Measurements from ENCODE around the gene KHDC1L.
"Not testable (repeated sequence)": the region's sequence is repeated elsewhere in the genome, so short reads cannot be mapped to it uniquely, and the experiment has no call there.

Gene KHDC1L

DNA sequence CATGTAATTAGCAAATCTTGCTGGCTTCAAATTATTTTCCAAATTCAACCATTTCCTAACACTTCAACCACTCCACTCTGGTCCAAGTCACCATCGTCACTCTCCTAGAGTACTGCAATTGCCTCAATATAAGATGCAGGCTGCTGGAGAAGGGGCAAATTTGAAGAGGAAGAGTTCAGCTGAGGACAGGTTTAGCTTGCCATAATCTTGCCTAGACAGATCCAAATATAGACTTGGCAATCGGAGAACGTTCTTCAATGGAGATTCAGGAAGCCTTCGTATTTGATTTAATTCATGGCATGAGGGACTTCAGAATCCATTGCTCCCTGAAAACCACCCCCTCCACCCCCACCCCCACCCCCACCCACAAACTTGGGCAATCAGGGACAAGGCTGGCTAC is 15.4 kb upstream of the KHDC1L start:
- no peaks in the 10 kb centered on the region for H3K27me3 ChIP-seq (ENCODE audit: low read length)
- H3K36me3 ChIP-seq (ENCODE audit: low read length), result no peaks in the 10 kb centered on the region
- TF ChIP-seq EZH2phosphoT487 (conservative IDR thresholded peaks at IDR 0.05; ENCODE audit: low read length), result no peak
- TF ChIP-seq, protein P1, sequence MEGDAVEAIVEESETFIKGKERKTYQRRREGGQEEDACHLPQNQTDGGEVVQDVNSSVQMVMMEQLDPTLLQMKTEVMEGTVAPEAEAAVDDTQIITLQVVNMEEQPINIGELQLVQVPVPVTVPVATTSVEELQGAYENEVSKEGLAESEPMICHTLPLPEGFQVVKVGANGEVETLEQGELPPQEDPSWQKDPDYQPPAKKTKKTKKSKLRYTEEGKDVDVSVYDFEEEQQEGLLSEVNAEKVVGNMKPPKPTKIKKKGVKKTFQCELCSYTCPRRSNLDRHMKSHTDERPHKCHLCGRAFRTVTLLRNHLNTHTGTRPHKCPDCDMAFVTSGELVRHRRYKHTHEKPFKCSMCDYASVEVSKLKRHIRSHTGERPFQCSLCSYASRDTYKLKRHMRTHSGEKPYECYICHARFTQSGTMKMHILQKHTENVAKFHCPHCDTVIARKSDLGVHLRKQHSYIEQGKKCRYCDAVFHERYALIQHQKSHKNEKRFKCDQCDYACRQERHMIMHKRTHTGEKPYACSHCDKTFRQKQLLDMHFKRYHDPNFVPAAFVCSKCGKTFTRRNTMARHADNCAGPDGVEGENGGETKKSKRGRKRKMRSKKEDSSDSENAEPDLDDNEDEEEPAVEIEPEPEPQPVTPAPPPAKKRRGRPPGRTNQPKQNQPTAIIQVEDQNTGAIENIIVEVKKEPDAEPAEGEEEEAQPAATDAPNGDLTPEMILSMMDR (IDR thresholded peaks at IDR 0.05; ENCODE audit: insufficient read depth, low read length, poor library complexity, severe bottlenecking), result no peak
- no peak overlapping the region for H3K4me2 ChIP-seq (ENCODE audit: low read depth, low read length, poor library complexity, severe bottlenecking)
- H3K27ac ChIP-seq (ENCODE audit: low read depth, low read length), result no peak overlapping the region
- no peaks in the 10 kb centered on the region for H3K9me2 ChIP-seq (replicated peaks; ENCODE audit: insufficient read depth, low read length)
- no peaks in the 10 kb centered on the region for H3K9me3 ChIP-seq (ENCODE audit: insufficient read depth, low read length)
- no peaks in the 10 kb centered on the region for H3K79me2 ChIP-seq (ENCODE audit: insufficient read depth, low read length)
- no peaks in the 10 kb centered on the region for H4K20me1 ChIP-seq (ENCODE audit: low read depth, low read length)
- no peaks in the 10 kb centered on the region for H3F3A ChIP-seq (ENCODE audit: insufficient read depth)
- H2AFZ ChIP-seq (ENCODE audit: low read depth, low read length, severe bottlenecking), result no peak overlapping the region
- no peak overlapping the region for H3K4me3 ChIP-seq (ENCODE audit: insufficient read depth, low read length, poor library complexity, severe bottlenecking)
- H3K9ac ChIP-seq (ENCODE audit: low read length), result no peak overlapping the region

DNA sequence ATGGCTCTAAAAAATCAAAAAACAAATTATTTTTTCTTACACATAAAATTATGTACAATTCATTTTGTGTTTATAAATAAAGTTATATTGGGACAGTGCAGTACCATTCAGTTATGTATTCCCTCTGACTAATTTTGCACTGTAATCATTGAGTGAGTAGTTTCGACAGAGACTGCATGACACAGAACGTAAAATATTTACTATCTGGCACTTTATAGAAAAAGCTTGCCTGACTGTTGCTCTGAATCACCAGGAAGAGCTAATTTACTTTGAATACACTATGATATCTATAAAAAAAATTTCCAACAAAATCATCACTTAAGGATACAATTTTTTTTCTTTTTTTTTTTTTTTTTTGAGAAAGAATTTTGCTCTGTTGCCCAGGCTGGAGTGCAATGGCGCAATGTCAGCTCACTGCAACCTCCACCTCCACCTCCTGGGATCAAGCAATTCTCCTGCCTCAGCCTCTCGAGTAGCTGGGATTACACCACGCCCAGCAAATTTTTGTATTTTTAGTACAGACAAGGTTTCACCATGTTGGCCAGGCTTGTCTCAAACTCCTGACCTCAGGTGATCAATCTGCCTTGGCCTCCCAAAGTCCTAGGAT is 11.0 kb upstream of the KHDC1L start:
- Histone ChIP-seq H3K9me2 (replicated peaks; ENCODE audit: insufficient read depth, low read length) (no peaks in the 10 kb centered on the region), H3K27ac (ENCODE audit: low read depth, low read length) (no peak overlapping the region), H2AFZ (ENCODE audit: low read depth, low read length, severe bottlenecking) (no peak overlapping the region), H3K4me3 (ENCODE audit: insufficient read depth, low read length, poor library complexity, severe bottlenecking) (no peak overlapping the region), H3K4me2 (ENCODE audit: low read depth, low read length, poor library complexity, severe bottlenecking) (no peak overlapping the region), H3K9ac (ENCODE audit: low read length) (no peak overlapping the region), H4K20me1 (ENCODE audit: low read depth, low read length) (no peaks in the 10 kb centered on the region), H3K9me3 (ENCODE audit: insufficient read depth, low read length) (no peaks in the 10 kb centered on the region), H3K36me3 (ENCODE audit: low read length) (no peaks in the 10 kb centered on the region), H3K79me2 (ENCODE audit: insufficient read depth, low read length) (no peaks in the 10 kb centered on the region), H3K27me3 (ENCODE audit: low read length) (no peaks in the 10 kb centered on the region), H3F3A (ENCODE audit: insufficient read depth) (no peaks in the 10 kb centered on the region)
- no peak for TF ChIP-seq EZH2phosphoT487 (conservative IDR thresholded peaks at IDR 0.05; ENCODE audit: low read length)
- TF ChIP-seq, protein P1 (IDR thresholded peaks at IDR 0.05; ENCODE audit: insufficient read depth, low read length, poor library complexity, severe bottlenecking), result no peak

DNA sequence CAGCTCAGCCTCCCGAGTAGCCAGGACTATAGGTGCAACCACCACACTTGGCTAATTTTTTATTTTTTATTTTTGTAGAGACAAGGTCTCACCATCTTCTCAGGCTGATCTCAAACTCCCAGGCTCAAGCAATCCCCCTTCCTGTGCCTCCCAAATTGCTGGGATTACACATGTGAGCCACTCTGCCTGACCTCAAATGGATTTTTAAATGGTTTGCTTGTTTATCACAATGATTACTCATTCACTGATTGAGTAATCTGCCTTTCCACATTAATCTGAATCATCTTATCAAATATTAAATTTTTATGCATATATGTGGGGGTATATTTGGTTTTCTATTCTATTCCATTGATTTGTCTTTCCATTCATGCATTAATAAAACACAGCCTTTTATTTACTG is 9.4 kb upstream of the KHDC1L start:
- Histone ChIP-seq H3K27ac (ENCODE audit: low read depth, low read length) (no peak overlapping the region), H3K27me3 (ENCODE audit: low read length) (no peaks in the 10 kb centered on the region), H3K9ac (ENCODE audit: low read length) (no peak overlapping the region), H3K9me2 (replicated peaks; ENCODE audit: insufficient read depth, low read length) (no peaks in the 10 kb centered on the region), H3K79me2 (ENCODE audit: insufficient read depth, low read length) (no peaks in the 10 kb centered on the region), H4K20me1 (ENCODE audit: low read depth, low read length) (no peaks in the 10 kb centered on the region), H3K4me2 (ENCODE audit: low read depth, low read length, poor library complexity, severe bottlenecking) (no peak overlapping the region), H2AFZ (ENCODE audit: low read depth, low read length, severe bottlenecking) (no peak overlapping the region), H3K9me3 (ENCODE audit: insufficient read depth, low read length) (no peaks in the 10 kb centered on the region), H3K36me3 (ENCODE audit: low read length) (no peaks in the 10 kb centered on the region), H3F3A (ENCODE audit: insufficient read depth) (no peaks in the 10 kb centered on the region), H3K4me3 (ENCODE audit: insufficient read depth, low read length, poor library complexity, severe bottlenecking) (no peak overlapping the region)
- no peak for TF ChIP-seq EZH2phosphoT487 (conservative IDR thresholded peaks at IDR 0.05; ENCODE audit: low read length)
- TF ChIP-seq, protein P1 (IDR thresholded peaks at IDR 0.05; ENCODE audit: insufficient read depth, low read length, poor library complexity, severe bottlenecking), result no peak

DNA sequence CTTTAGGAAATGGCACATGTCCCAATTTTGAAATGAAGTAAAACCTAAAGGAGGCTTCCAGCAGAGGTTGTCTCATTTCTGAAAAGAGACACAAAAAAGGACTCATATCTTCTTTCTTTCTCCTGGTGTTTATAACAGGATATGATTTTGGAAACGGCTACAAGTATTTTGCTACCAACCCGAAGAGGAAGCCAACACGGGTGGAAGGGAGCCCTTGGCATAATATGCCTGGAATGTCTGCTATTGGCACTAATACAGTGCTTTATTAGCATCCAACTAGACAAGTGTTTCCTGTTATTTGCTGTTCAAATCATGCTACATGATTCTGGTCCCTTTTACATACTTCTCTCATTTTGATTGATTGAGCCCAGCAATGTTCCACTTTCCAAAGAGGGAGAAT is 8.7 kb upstream of the KHDC1L start:
- H3K9me2 ChIP-seq (replicated peaks; ENCODE audit: insufficient read depth, low read length); H3K36me3 ChIP-seq (ENCODE audit: low read length); H3K79me2 ChIP-seq (ENCODE audit: insufficient read depth, low read length); H3K27me3 ChIP-seq (ENCODE audit: low read length); H3F3A ChIP-seq (ENCODE audit: insufficient read depth); H3K9me3 ChIP-seq (ENCODE audit: insufficient read depth, low read length); H3K27ac ChIP-seq (ENCODE audit: low read depth, low read length); H2AFZ ChIP-seq (ENCODE audit: low read depth, low read length, severe bottlenecking); H3K9ac ChIP-seq (ENCODE audit: low read length); H3K4me2 ChIP-seq (ENCODE audit: low read depth, low read length, poor library complexity, severe bottlenecking); H3K4me3 ChIP-seq (ENCODE audit: insufficient read depth, low read length, poor library complexity, severe bottlenecking); H4K20me1 ChIP-seq (ENCODE audit: low read depth, low read length): not testable (repeated sequence)

Measured in SU-DHL-6 (cell line).